GM12872 (cell line): Measurements from ENCODE around the gene TPT1.

ENCODE experiments used
- CTCF ChIP-seq: IDR thresholded peaks from 3 replicates; pipeline ENCODE4 v1.5.1; 2011; ENCODE audit warnings: low read depth, mild to moderate bottlenecking, low read length, moderate library complexity; ENCODE audit not compliant: insufficient read depth

Gene TPT1

GRCh38 chr13:45332036-45332830 is 8.8 kb downstream of the TPT1 start:
- no peak for TF ChIP-seq CTCF

GRCh38 chr13:45331692-45332035 is 9.3 kb downstream of the TPT1 start:
- TF ChIP-seq CTCF = no peak

- no peak for TF ChIP-seq CTCF
Observed at GRCh38 chr13:45331123-45331619, 9.8 kb downstream of the TPT1 start.

- TF ChIP-seq CTCF = no peak
Observed at GRCh38 chr13:45328661-45329111, 12.3 kb downstream of the TPT1 start.

GRCh38 chr13:45327253-45327955 is 13.6 kb downstream of the TPT1 start:
- TF ChIP-seq CTCF = no peak

GRCh38 chr13:45325806-45326205 is 15.2 kb downstream of the TPT1 start:
- no peak for TF ChIP-seq CTCF

GRCh38 chr13:45320876-45321629 is 19.9 kb downstream of the TPT1 start:
- TF ChIP-seq CTCF = no peak
